Measurements from ENCODE around the gene SEPHS2. TPM values are rescaled to one million over a fixed set of nuclear protein-coding genes. Genes with fewer than 3 reads are reported as not detected.

SEPHS2 gene
- total RNA-seq, 2 donors from 2014 or later, result 93.3 to 156 TPM

GRCh38 chr16:30443631-30444030 is 2.0 kb downstream of the SEPHS2 start:
- Histone ChIP-seq H3K9me3 (no peaks in the 10 kb centered on the region), H3K9ac (ENCODE audit: low read depth in 2 of 2, low read length in 2 of 2) (no peak overlapping the region), H3K36me3 (no peaks in the 10 kb centered on the region), H3K27ac (no peak overlapping the region), H3K4me1 (peaks cover 13% of the 10 kb centered on the region), H3K27me3 (no peaks in the 10 kb centered on the region), H3K4me3 (no peak overlapping the region)
- intact Hi-C loops (cut with DNase I), result no loop called here
- no peak for DNase-seq
- TF ChIP-seq CTCF (IDR thresholded peaks at IDR 0.05), result no peak

DNA sequence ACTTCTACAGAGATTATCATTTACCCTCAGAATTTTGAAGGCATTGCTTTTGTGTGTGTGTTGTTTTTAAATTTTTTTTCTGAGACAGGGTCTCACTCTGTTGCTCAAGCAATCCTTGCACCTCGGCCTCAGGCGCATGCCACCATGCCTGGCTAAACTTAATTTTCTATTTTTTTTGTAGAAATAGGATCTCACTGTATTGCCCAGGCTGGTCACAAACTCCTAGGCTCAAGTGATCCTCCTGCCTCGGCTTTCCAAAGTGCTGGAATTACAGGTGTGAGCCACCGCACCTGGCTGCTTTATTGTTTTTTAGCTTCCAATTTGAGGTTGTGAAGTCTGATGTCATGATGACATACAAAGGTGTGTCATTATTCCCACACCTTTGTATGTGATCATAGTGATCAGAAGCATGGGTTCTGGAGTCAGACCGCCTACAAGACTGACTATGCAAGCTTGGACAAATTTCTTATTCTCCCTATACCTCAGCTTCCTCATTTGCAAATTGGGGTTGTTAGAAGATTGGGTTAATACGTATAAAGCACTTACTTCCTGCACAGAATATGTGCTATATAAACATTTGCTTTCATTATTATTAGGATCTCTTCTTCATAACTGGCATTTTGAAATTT is 5.8 kb downstream of the SEPHS2 start:
- TF ChIP-seq CTCF (IDR thresholded peaks at IDR 0.05), result no peak
- no peak for DNase-seq
- H3K4me1 ChIP-seq, result peaks cover 9% of the 10 kb centered on the region
- H3K4me3 ChIP-seq, result no peak overlapping the region
- intact Hi-C loops (cut with DNase I), result loop anchor here (10.0 kb wide), 1 partner anchor 185 kb away; no protein-coding TSS in a partner anchor
- no peak overlapping the region for H3K9ac ChIP-seq (ENCODE audit: low read depth in 2 of 2, low read length in 2 of 2)
- H3K27me3 ChIP-seq, result no peaks in the 10 kb centered on the region
- no peaks in the 10 kb centered on the region for H3K36me3 ChIP-seq
- no peak overlapping the region for H3K27ac ChIP-seq
- H3K9me3 ChIP-seq, result no peaks in the 10 kb centered on the region

DNA sequence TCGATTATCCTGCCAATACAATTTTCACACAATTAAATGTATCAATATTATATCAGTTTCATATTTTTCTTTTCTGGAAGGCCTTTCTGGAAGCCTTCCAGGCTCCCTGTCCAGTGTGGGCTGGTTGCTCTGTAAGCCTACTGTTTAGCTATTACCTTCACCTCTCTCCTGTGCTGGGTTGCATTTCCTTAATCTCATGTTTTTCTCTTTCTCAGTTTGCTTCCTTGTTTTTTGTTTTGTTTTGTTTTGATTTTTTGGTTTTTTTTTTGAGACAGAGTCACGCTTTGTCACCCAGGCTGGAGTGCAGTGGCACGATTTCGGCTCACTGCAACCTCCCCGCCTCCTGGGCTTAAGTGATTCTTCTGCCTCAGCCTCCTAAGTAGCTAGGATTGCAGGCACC is 6.8 kb downstream of the SEPHS2 start:
- Histone ChIP-seq H3K27ac (no peak overlapping the region), H3K9me3 (no peaks in the 10 kb centered on the region), H3K27me3 (no peaks in the 10 kb centered on the region), H3K36me3 (no peaks in the 10 kb centered on the region), H3K4me1 (peaks cover 4% of the 10 kb centered on the region), H3K9ac (ENCODE audit: low read depth in 2 of 2, low read length in 2 of 2) (no peak overlapping the region), H3K4me3 (no peak overlapping the region)
- intact Hi-C loops (cut with DNase I), result loop anchor here (10.0 kb wide), 1 partner anchor 186 kb away; no protein-coding TSS in a partner anchor
- no peak for DNase-seq
- TF ChIP-seq CTCF (IDR thresholded peaks at IDR 0.05), result no peak

- Histone ChIP-seq H3K9ac (ENCODE audit: low read depth in 2 of 2, low read length in 2 of 2) (no peak overlapping the region), H3K4me1 (no peaks in the 10 kb centered on the region), H3K9me3 (no peaks in the 10 kb centered on the region), H3K36me3 (no peaks in the 10 kb centered on the region), H3K27ac (peak overlapping the region; percentile 17), H3K27me3 (no peaks in the 10 kb centered on the region), H3K4me3 (no peak overlapping the region)
- DNase-seq, result peak; percentile 43
- no peak for TF ChIP-seq CTCF (IDR thresholded peaks at IDR 0.05)
- intact Hi-C loops (cut with DNase I), result loop anchor here (10.0 kb wide), 1 partner anchor 187 kb away; no protein-coding TSS in a partner anchor
These were observed 8.1 kb downstream of the SEPHS2 start for GRCh38 chr16:30437511-30438046.

DNA sequence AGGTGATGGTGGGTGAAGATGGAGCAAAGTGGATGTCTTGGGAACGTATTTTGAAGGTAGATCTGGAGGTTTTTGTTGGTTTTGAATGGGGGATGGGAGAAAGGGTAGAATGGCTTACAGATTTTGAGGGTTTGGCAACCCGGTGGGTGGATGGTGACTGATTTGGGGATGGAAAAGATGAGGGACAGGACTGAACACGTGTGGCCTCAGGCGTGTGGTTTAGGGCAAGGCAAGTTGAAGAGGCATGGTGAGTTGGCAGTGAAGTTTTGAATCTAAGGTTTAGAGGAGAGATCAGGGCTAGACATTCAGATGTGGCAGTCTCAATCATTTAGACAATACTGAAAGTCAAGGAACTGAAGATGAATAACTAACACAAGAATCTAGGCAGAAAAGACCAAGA is 10.8 kb downstream of the SEPHS2 start:
- H3K9me3 ChIP-seq, result no peaks in the 10 kb centered on the region
- intact Hi-C loops (cut with DNase I), result loop anchor here (10.0 kb wide), 1 partner anchor 190 kb away; no protein-coding TSS in a partner anchor
- no peaks in the 10 kb centered on the region for H3K27me3 ChIP-seq
- no peaks in the 10 kb centered on the region for H3K36me3 ChIP-seq
- H3K27ac ChIP-seq, result no peak overlapping the region
- no peak for TF ChIP-seq CTCF (IDR thresholded peaks at IDR 0.05)
- DNase-seq, result no peak
- H3K4me3 ChIP-seq, result no peak overlapping the region
- H3K4me1 ChIP-seq, result no peaks in the 10 kb centered on the region
- no peak overlapping the region for H3K9ac ChIP-seq (ENCODE audit: low read depth in 2 of 2, low read length in 2 of 2)

Measured in colonic mucosa (tissue), 4 donors.